GM23338 (cell line): Measurements from ENCODE around the gene RBM22. TPM values are rescaled to one million over a fixed set of nuclear protein-coding genes. Genes with fewer than 3 reads are reported as not detected.

Experiments used
- ATAC-seq: fragments of 200-7000 bp; cut with Tn5 transposase; 3 replicates; pipeline ENCODE4 v1.9.1; 2020
- DNase-seq: peaks from one replicate; pipeline ENCODE4 v3.0.0-alpha.2; 2015; ENCODE audit warnings: low spot score
- H2AFZ ChIP-seq: fragments of 200-600 bp; sonication (generic); 2 replicates; pipeline ENCODE4 v1.8.0; 2016; ENCODE audit warnings: antibody characterized with exemption, mild to moderate bottlenecking, moderate library complexity
- H3F3A ChIP-seq: fragments of 200-600 bp; sonication (generic); replicated peaks from 2 replicates; pipeline ENCODE4 v1.8.0; 2017; ENCODE audit warnings: antibody characterized with exemption, mixed run types, low read depth
- H3K27ac ChIP-seq: fragments of 200-600 bp; sonication (generic); 2 replicates; pipeline ENCODE4 v1.6.1; 2016; ENCODE audit warnings: low read depth
- H3K27me3 ChIP-seq: fragments of 200-600 bp; sonication (generic); 2 replicates; pipeline ENCODE4 v1.8.0; 2016; ENCODE audit warnings: mild to moderate bottlenecking, mixed run types, moderate library complexity; ENCODE audit not compliant: insufficient read depth
- H3K36me3 ChIP-seq: fragments of 200-600 bp; sonication (generic); 2 replicates; pipeline ENCODE4 v1.8.0; 2016; ENCODE audit warnings: mild to moderate bottlenecking; ENCODE audit not compliant: insufficient read depth
- H3K4me1 ChIP-seq: fragments of 200-600 bp; sonication (generic); 2 replicates; pipeline ENCODE4 v1.8.0; 2016; ENCODE audit warnings: mild to moderate bottlenecking, moderate library complexity; ENCODE audit not compliant: insufficient read depth
- H3K4me2 ChIP-seq: fragments of 200-600 bp; sonication (generic); 2 replicates; pipeline ENCODE4 v1.7.1; 2017; ENCODE audit warnings: mixed run types
- H3K4me3 ChIP-seq: fragments of 200-600 bp; sonication (generic); 2 replicates; pipeline ENCODE4 v1.6.1; 2016; ENCODE audit warnings: mixed run types
- H3K79me2 ChIP-seq: fragments of 200-600 bp; sonication (generic); replicated peaks from 2 replicates; pipeline ENCODE4 v1.8.0; 2017; ENCODE audit warnings: mild to moderate bottlenecking; ENCODE audit not compliant: insufficient read depth
- H3K9me2 ChIP-seq: fragments of 200-600 bp; sonication (generic); 2 replicates; pipeline ENCODE4 v1.8.0; 2017; ENCODE audit not compliant: insufficient read depth
- H4K20me1 ChIP-seq: fragments of 200-600 bp; sonication (generic); replicated peaks from 2 replicates; pipeline ENCODE4 v1.8.0; 2017; ENCODE audit warnings: mild to moderate bottlenecking; ENCODE audit not compliant: insufficient read depth
- H3K27ac Mint-ChIP-seq: 2 replicates; pipeline ENCODE4 v1.8.0; 2020; ENCODE audit warnings: inconsistent platforms, mild to moderate bottlenecking, moderate library complexity, mixed read lengths
- H3K27me3 Mint-ChIP-seq: 3 replicates; pipeline ENCODE4 v1.8.0; 2022; ENCODE audit warnings: low read depth, mild to moderate bottlenecking, moderate library complexity, mixed read lengths, inconsistent platforms; ENCODE audit not compliant: insufficient read depth, poor library complexity
- H3K36me3 Mint-ChIP-seq: 3 replicates; pipeline ENCODE4 v1.8.0; 2021; ENCODE audit warnings: low read depth, mild to moderate bottlenecking, inconsistent platforms, moderate library complexity, mixed read lengths
- H3K4me1 Mint-ChIP-seq: 3 replicates; pipeline ENCODE4 v1.8.0; 2020; ENCODE audit warnings: mild to moderate bottlenecking, inconsistent platforms, mixed read lengths
- H3K4me3 Mint-ChIP-seq: 3 replicates; pipeline ENCODE4 v1.8.0; 2021; ENCODE audit warnings: moderate library complexity, mild to moderate bottlenecking, inconsistent platforms, mixed read lengths
- H3K9me3 Mint-ChIP-seq: 3 replicates; pipeline ENCODE4 v1.8.0; 2020; ENCODE audit warnings: moderate library complexity, mild to moderate bottlenecking, inconsistent platforms, mixed read lengths
- CREB1 ChIP-seq: fragments of 250-450 bp; sonication (Bioruptor Pico); IDR thresholded peaks from 2 replicates; pipeline ENCODE4 v1.5.0; 2020; ENCODE audit warnings: low read depth, mild to moderate bottlenecking, moderate library complexity
- EZH2phosphoT487 ChIP-seq: fragments of 200-600 bp; sonication (generic); IDR thresholded peaks from one replicate; pipeline ENCODE4 v1.8.1; 2018; ENCODE audit warnings: antibody characterized with exemption; ENCODE audit not compliant: unreplicated experiment
- JUNB ChIP-seq: IDR thresholded peaks from one replicate; pipeline ENCODE4 v1.6.1; 2016; ENCODE audit warnings: antibody characterized with exemption; ENCODE audit not compliant: unreplicated experiment
- NANOG ChIP-seq: IDR thresholded peaks from 2 replicates; pipeline ENCODE4 v1.6.1; 2016; ENCODE audit warnings: antibody characterized with exemption, borderline replicate concordance
- POLR2AphosphoS5 ChIP-seq: IDR thresholded peaks from 2 replicates; pipeline ENCODE4 v1.6.1; 2016; ENCODE audit warnings: antibody characterized with exemption, low read depth
- REST ChIP-seq: IDR thresholded peaks from one replicate; pipeline ENCODE4 v1.6.1; 2018; ENCODE audit warnings: antibody characterized with exemption; ENCODE audit not compliant: unreplicated experiment
- ZNF114 ChIP-seq: fragments of 250-450 bp; sonication (Bioruptor Pico); IDR thresholded peaks from 2 replicates; pipeline ENCODE4 v1.5.0; 2020; ENCODE audit warnings: mild to moderate bottlenecking, moderate library complexity
- ZNF331 ChIP-seq: fragments of 250-450 bp; sonication (Bioruptor Pico); IDR thresholded peaks from 2 replicates; pipeline ENCODE4 v1.5.0; 2020; ENCODE audit warnings: low read depth, mild to moderate bottlenecking, moderate library complexity
- polyA plus RNA-seq: library from polyadenylated mRNA; unstranded; fragments of >200 nt; fragmentation: Nextera tagmentation; extraction: Ambion mirVana; gene quantifications from 2 replicates; pipeline ENCODE4 v1.2.1, GENCODE V29; 2016
- total RNA-seq: library from RNA; depleted of rRNA; stranded (reverse); fragments of >200 nt; shearing (Covaris generic); gene quantifications from 2 replicates; pipeline ENCODE4 v1.2.3, GENCODE V29; 2014

Gene RBM22
- total and polyA plus RNA-seq, 2 experiments from 2014 or later: 23.4 to 32.3 TPM

GRCh38 chr5:150658699-150659265 lies 42.1 kb downstream of the RBM22 start (continued):
- TF ChIP-seq REST (no peak), NANOG (no peak), JUNB (no peak), ZNF331 (CRISPR knock-in tag) (no peak)

- Histone ChIP-seq H3K27ac (no peak overlapping the region), H4K20me1 (no peaks in the 10 kb centered on the region), H3K36me3 (no peaks in the 10 kb centered on the region), H3K4me3 (no peak overlapping the region), H2AFZ (no peak overlapping the region), H3K4me1 (no peaks in the 10 kb centered on the region; the same call in 1 of the 2 replicates), H3K9me2 (no peaks in the 10 kb centered on the region), H3K4me2 (no peak overlapping the region), H3K79me2 (no peaks in the 10 kb centered on the region), H3F3A (0 out of 2 replicates have a peak, but pooled peaks cover 5% of the 10 kb centered on the region), H3K27me3 (peaks cover 3% of the 10 kb centered on the region; the same call in 1 of the 2 replicates)
- H3K9me3 Mint-ChIP-seq: no peaks in the 10 kb centered on the region
- ATAC-seq (no peak), DNase-seq (no peak)
- peaks cover 24% of the 10 kb centered on the region for H3K27me3 Mint-ChIP-seq
- H3K36me3 Mint-ChIP-seq: no peaks in the 10 kb centered on the region
- H3K27ac Mint-ChIP-seq: no peak overlapping the region
- H3K4me3 Mint-ChIP-seq: no peak overlapping the region
- H3K4me1 Mint-ChIP-seq: peaks cover 29% of the 10 kb centered on the region
- TF ChIP-seq ZNF114 (CRISPR knock-in tag): no peak
Observed at GRCh38 chr5:150658121-150658520, 42.7 kb downstream of the RBM22 start.

- Histone ChIP-seq H3K9me2 (no peaks in the 10 kb centered on the region), H3K79me2 (no peaks in the 10 kb centered on the region), H4K20me1 (no peaks in the 10 kb centered on the region), H3K27ac (0 out of 2 replicates have a peak overlapping the region, but pooled peaks have one; percentile 1), H3K4me3 (peak overlapping the region; percentile 81), H2AFZ (peak overlapping the region; percentile 21), H3F3A (0 out of 2 replicates have a peak, but pooled peaks cover 5% of the 10 kb centered on the region), H3K27me3 (peaks cover 3% of the 10 kb centered on the region; the same call in 1 of the 2 replicates), H3K36me3 (no peaks in the 10 kb centered on the region), H3K4me1 (no peaks in the 10 kb centered on the region; the same call in 1 of the 2 replicates), H3K4me2 (peak overlapping the region; percentile 82)
- Mint-ChIP-seq H3K9me3 (no peaks in the 10 kb centered on the region), H3K4me3 (peak overlapping the region; percentile 73), H3K36me3 (no peaks in the 10 kb centered on the region), H3K27ac (no peak overlapping the region), H3K4me1 (peaks cover 37% of the 10 kb centered on the region), H3K27me3 (peaks cover 17% of the 10 kb centered on the region)
- DNase-seq (peak; percentile 83), ATAC-seq (peak; percentile 67)
- no peak for TF ChIP-seq REST
- peak; percentile 76 for TF ChIP-seq POLR2AphosphoS5
- TF ChIP-seq NANOG: no peak; the same call in 1 of the 2 replicates
- TF ChIP-seq ZNF114 (CRISPR knock-in tag): no peak
- TF ChIP-seq CREB1: peak; percentile 47; the same call in 1 of the 2 replicates
- TF ChIP-seq EZH2phosphoT487: no peak
Observed at GRCh38 chr5:150656191-150657132, 44.4 kb downstream of the RBM22 start.
